AG10803 (cell line): ENCODE data around the gene NOS1AP.

Experiments used
- DNase-seq: peaks from one replicate; pipeline ENCODE4 v3.0.0; 2010; ENCODE audit warnings: low read depth
- H3K4me3 ChIP-seq: 2 replicates; pipeline ENCODE4 v1.5.1; 2011; ENCODE audit warnings: mild to moderate bottlenecking, low read length, control low read depth
- CTCF ChIP-seq: conservative IDR thresholded peaks from 2 replicates; pipeline ENCODE4 v1.5.1; 2011; ENCODE audit warnings: mild to moderate bottlenecking, low read length, control low read depth, inconsistent platforms

NOS1AP gene

DNA sequence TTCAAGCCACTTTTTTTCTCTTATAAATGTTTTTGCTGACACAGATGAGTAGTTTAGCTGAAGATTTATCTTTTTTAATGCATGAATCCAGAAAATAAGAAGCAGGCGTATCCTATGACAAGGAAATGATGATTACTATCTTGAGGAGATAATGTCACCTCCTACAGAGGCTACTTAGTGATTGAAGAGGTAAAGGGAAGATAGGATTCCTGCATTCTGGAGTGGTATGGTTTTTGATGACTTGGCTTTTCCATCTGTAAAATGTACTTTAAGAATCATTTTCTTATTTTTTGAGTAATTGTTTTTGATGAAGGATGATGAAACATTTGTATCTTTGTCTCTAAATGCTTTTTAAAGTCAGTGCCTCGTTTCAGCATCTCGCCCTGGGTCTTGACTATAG is 184.3 kb downstream of the NOS1AP start:
- no peak for TF ChIP-seq CTCF
- H3K4me3 ChIP-seq: no peak overlapping the region

DNA sequence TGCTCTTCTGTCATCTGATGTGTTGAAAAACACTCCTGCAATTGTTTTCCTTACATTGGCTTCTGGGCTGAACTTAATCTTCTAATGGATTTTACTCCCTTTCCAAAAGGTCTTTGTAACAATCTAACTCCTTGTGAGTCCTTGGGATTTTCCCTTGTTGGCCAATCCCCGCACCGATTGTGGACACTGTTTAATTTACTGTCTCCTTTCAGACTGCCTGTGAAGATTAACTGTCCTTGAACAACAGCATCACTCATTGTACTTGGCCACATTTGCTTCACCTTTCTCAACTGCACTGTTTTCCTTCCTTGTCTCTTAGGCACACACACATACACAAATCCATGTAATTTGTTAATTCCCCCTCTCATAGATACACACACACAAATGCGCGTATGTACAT is 186.8 kb downstream of the NOS1AP start:
- H3K4me3 ChIP-seq: no peak overlapping the region
- DNase-seq: no peak
- TF ChIP-seq CTCF: no peak

More for the DNA sequence above, 184.3 kb downstream of the NOS1AP start:
- no peak for DNase-seq

DNA sequence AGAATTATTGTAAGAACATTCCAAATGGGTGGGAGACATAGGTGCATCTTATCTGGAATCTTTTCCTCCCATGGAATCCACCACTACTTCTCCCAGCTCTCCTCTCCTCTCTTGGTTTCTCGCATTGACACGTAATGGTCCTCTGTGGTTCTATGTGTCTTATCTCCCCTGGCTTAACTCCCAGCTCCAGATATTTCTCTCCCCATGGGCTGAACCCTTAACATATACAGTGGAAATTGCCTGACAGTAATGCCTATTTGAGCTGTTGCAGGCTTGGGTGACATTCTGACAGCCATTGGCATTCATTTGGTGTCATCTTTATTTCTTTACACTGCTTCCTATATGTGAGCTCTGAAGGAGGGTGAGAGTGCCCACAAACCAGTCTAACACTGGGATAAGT is 188.9 kb downstream of the NOS1AP start:
- TF ChIP-seq CTCF: no peak
- no peak overlapping the region for H3K4me3 ChIP-seq
- DNase-seq: no peak

DNA sequence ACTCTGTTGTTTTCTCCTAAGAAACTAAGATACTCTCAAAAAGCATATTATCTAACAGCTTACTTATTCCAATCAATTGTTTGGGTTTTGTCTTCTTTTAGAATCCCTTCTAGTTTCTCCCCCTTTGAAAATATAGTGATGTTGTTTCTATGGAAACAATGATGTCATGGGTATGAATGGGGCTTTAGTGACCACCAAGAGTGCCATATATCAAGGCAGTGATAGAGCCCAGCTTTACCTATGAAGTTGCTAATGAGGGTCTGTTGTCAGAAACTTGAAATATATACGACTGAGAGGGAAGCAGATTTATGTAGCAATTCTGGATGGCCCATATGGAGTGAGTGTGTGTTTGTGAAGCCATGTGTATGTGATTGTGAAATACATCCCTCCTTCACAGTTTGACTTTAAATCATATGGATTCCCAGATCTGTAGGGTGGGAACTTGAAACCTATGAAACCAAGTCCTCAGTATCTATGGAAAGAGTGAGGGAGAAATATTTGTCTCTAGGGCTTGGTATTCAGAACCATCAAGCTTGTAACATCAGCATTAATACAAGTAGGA is 190.5 kb downstream of the NOS1AP start:
- TF ChIP-seq CTCF: no peak
- H3K4me3 ChIP-seq: no peak overlapping the region
- DNase-seq: no peak

GRCh38 chr1:162264108-162264507 is 194.6 kb downstream of the NOS1AP start:
- DNase-seq: no peak
- H3K4me3 ChIP-seq: no peak overlapping the region
- TF ChIP-seq CTCF: no peak

DNA sequence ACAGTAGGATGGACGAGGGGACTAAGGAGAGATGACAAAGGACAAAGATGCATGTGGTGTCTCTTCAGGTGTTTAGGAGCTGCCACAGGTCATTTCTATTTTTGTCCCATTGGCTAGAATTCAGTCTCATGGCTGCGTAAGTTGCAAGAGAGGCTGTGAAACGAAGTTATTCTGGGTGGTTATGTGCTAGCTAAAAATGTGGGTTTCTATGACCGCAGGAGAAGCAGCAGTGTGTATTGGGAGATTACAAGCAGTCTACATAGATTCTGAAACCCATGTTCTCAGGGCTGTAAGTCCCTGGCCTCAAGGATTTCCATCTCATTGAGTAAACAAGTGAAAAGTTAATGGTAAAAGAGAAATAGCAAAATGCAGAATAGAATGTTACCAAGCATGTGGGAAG is 196.5 kb downstream of the NOS1AP start:
- DNase-seq: no peak
- no peak for TF ChIP-seq CTCF
- no peak overlapping the region for H3K4me3 ChIP-seq

- no peak for DNase-seq
- no peak overlapping the region for H3K4me3 ChIP-seq
- TF ChIP-seq CTCF: no peak
Observed at GRCh38 chr1:162270016-162270770, 200.7 kb downstream of the NOS1AP start.
